Right atrium auricular region (tissue), 2 donors: ENCODE data around the gene MED17. TPM values are rescaled to one million over a fixed set of nuclear protein-coding genes. Genes with fewer than 3 reads are reported as not detected.

Experiments
- DNase-seq: peaks from one replicate; pipeline ENCODE4 v3.0.0-alpha.2; 2019; ENCODE audit warnings: low spot score
- H3K27ac ChIP-seq, 2 donors: fragments of 200-600 bp; sonication (generic); 1 replicate in 1 of 2; 2 replicates in 1 of 2; pipeline ENCODE4 v1.5.1; 2016 to 2019
- H3K27me3 ChIP-seq, 2 donors: fragments of 200-600 bp; sonication (generic); one replicate each; pipeline versions ENCODE4 v1.5.1 to v1.6.0; 2017 to 2019
- H3K36me3 ChIP-seq: fragments of 200-600 bp; sonication (generic); one replicate; pipeline ENCODE4 v1.5.1; 2016
- H3K4me1 ChIP-seq, 2 donors: fragments of 200-600 bp; sonication (generic); one replicate each; pipeline versions ENCODE4 v1.5.1 to v1.6.0; 2017 to 2019
- H3K4me3 ChIP-seq, 2 donors: fragments of 200-600 bp; sonication (generic); 1 replicate in 1 of 2; 2 replicates in 1 of 2; pipeline ENCODE4 v1.5.1; 2017 to 2019; ENCODE audit warnings: mild to moderate bottlenecking in 1 of 2, moderate library complexity in 1 of 2
- H3K9me3 ChIP-seq, 2 donors: fragments of 200-600 bp; sonication (generic); one replicate each; pipeline ENCODE4 v1.5.1; 2019
- CTCF ChIP-seq, 2 donors: fragments of 200-600 bp; sonication (generic); IDR thresholded peaks; one replicate each; pipeline ENCODE4 v1.5.1; 2019; ENCODE audit warnings: antibody characterized with exemption in 2 of 2
- total RNA-seq, 2 donors: library from RNA; depleted of rRNA; stranded (reverse); fragments of >200 nt; gene quantifications; one replicate each; pipeline ENCODE4 v1.1.0, GENCODE V29; 2016

MED17 gene
- total RNA-seq, 2 donors from 2014 or later: 15.9 to 16.4 TPM

- no peaks in the 10 kb centered on the region for H3K9me3 ChIP-seq
- peak overlapping the region in 1 of 2 donors; percentile 46 for H3K27ac ChIP-seq
- H3K27me3 ChIP-seq: no peaks in the 10 kb centered on the region
- peak in 1 of 2 donors; percentile 11 for TF ChIP-seq CTCF (IDR thresholded peaks at IDR 0.05)
- peak overlapping the region; percentile 35 to 64 for H3K4me3 ChIP-seq
- H3K4me1 ChIP-seq: peaks cover 0 to 11% of the 10 kb centered on the region in 2 donors
- peak; percentile 60 for DNase-seq
- no peaks in the 10 kb centered on the region for H3K36me3 ChIP-seq
Measured at GRCh38 chr11:93849751-93850593, 65.9 kb downstream of the MED17 start.

- TF ChIP-seq CTCF (IDR thresholded peaks at IDR 0.05): no peak
- Histone ChIP-seq H3K4me1 (peaks cover 0 to 11% of the 10 kb centered on the region in 2 donors), H3K27ac (peak within 1 kb of the TSS in 1 of 2 donors; percentile 46), H3K27me3 (no peaks in the 10 kb centered on the region), H3K9me3 (no peaks in the 10 kb centered on the region), H3K36me3 (no peaks in the 10 kb centered on the region), H3K4me3 (peak within 1 kb of the TSS; percentile 35 to 64)
- no peak for DNase-seq
Measured at GRCh38 chr11:93850594-93851018, 66.5 kb downstream of the MED17 start, which contains the start of gene VSTM5. Gene VSTM5, minus strand, starts transcription at chr11:93850618. Its CDS starts 116 bp downstream, at chr11:93850502.

GRCh38 chr11:93852242-93852641, 68.2 kb downstream of the MED17 start:
- DNase-seq: peak; percentile 16
- H3K36me3 ChIP-seq: no peaks in the 10 kb centered on the region
- H3K9me3 ChIP-seq: no peaks in the 10 kb centered on the region
- peaks cover 0 to 13% of the 10 kb centered on the region in 2 donors for H3K4me1 ChIP-seq
- TF ChIP-seq CTCF (IDR thresholded peaks at IDR 0.05): no peak
- no peaks in the 10 kb centered on the region for H3K27me3 ChIP-seq
- no peak overlapping the region for H3K4me3 ChIP-seq
- no peak overlapping the region for H3K27ac ChIP-seq

DNA sequence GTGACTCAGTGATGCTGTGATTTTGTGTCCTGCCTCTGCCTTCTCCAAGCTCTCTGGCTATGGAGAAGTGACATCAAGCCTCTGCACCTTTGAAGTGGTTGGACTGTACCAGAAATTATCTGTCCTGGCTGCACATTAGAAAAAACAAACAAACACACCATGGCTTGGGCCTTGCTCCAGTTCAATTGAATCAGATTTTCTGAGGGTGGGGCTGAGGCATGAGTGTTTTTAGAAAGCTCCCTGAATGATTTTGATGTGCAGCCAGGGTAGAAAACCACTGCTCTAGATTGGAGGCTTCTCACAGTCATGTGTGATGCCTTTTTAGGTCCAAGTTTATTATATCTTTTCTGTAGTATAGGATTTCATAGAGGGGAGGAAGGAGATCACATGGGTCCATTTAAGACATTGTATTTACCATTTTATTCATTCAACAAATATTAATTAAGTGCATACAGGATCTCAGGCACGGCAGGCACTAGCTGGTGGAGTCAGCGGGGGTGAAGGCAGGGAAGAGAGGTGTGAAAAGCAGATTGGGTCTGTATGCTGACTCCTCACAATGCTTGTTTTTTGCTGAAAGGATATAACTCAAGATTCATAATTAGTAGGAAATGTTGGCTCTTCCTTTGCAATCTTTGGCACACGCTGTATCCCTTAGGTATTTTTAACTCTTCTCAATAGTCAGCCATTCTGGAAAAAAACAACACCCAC, 73.5 kb downstream of the MED17 start:
- DNase-seq: peak; percentile 54
- no peak overlapping the region for H3K27ac ChIP-seq

More for the DNA sequence above, 73.5 kb downstream of the MED17 start:
- Histone ChIP-seq H3K36me3 (no peaks in the 10 kb centered on the region), H3K27me3 (no peaks in the 10 kb centered on the region), H3K4me1 (peaks cover 0 to 17% of the 10 kb centered on the region in 2 donors), H3K9me3 (no peaks in the 10 kb centered on the region), H3K4me3 (no peak overlapping the region)
- TF ChIP-seq CTCF (IDR thresholded peaks at IDR 0.05): no peak
